A673 (cell line): ENCODE results near the gene LFNG. TPM values are rescaled to one million over a fixed set of nuclear protein-coding genes. Genes with fewer than 3 reads are reported as not detected.

ENCODE experiments used
- BruUV-seq: library from RNA; stranded (reverse); fragments of 400-500 nt; replicated peaks from 2 replicates; lab custom pipeline; 2021; lab: Mats Ljungman, UMichigan
- CTCF ChIA-PET: fragments of 300-600 bp; sonication (Branson Sonifier 250); formaldehyde crosslinking; loops from one replicate; lab custom pipeline; 2022; ENCODE audit warnings: antibody characterized with exemption; lab: Charles Lee
- POLR2A ChIA-PET: fragments of 300-600 bp; sonication (Branson Sonifier 250); formaldehyde crosslinking; loops from one replicate; lab custom pipeline; 2022; ENCODE audit warnings: antibody characterized with exemption; ENCODE audit not compliant: low non-redundant PET; lab: Charles Lee
- DNase-seq: peaks from one replicate; pipeline ENCODE4 v3.0.0-alpha.2; 2015; ENCODE audit warnings: low spot score
- H3K27ac ChIP-seq: fragments of 200-600 bp; sonication (generic); 2 replicates; pipeline ENCODE4 v1.5.1; 2016; ENCODE audit warnings: mixed run types, low read depth, mild to moderate bottlenecking, mixed read lengths, antibody characterized with exemption, low read length; ENCODE audit not compliant: poor library complexity, severe bottlenecking
- H3K27me3 ChIP-seq: fragments of 200-600 bp; sonication (generic); replicated peaks from 2 replicates; pipeline ENCODE4 v1.6.1; 2017; ENCODE audit warnings: mixed run types, low read depth, mild to moderate bottlenecking, mixed read lengths, antibody characterized with exemption, low read length; ENCODE audit not compliant: insufficient read depth, poor library complexity
- H3K36me3 ChIP-seq: fragments of 200-600 bp; sonication (generic); 2 replicates; pipeline ENCODE4 v1.6.1; 2016; ENCODE audit warnings: mixed run types, mild to moderate bottlenecking, mixed read lengths, antibody characterized with exemption, low read length; ENCODE audit not compliant: insufficient read depth, poor library complexity, severe bottlenecking
- H3K4me1 ChIP-seq: fragments of 200-600 bp; sonication (generic); 2 replicates; pipeline ENCODE4 v1.6.1; 2017; ENCODE audit warnings: mixed run types, mild to moderate bottlenecking, mixed read lengths, antibody characterized with exemption, low read length; ENCODE audit not compliant: insufficient read depth, poor library complexity, severe bottlenecking
- H3K4me3 ChIP-seq: fragments of 200-600 bp; sonication (generic); 2 replicates; pipeline ENCODE4 v1.5.1; 2016; ENCODE audit warnings: low read depth, mixed run types, mild to moderate bottlenecking, mixed read lengths, low read length; ENCODE audit not compliant: poor library complexity, severe bottlenecking
- H3K9me3 ChIP-seq: fragments of 200-600 bp; sonication (generic); 2 replicates; pipeline ENCODE4 v1.6.1; 2016; ENCODE audit warnings: mixed run types, low read depth, mild to moderate bottlenecking, mixed read lengths, antibody characterized with exemption, low read length; ENCODE audit not compliant: poor library complexity, severe bottlenecking
- EZH2 ChIP-seq: fragments of 200-600 bp; sonication (generic); IDR thresholded peaks from 2 replicates; pipeline ENCODE4 v1.6.1; 2017; ENCODE audit warnings: borderline replicate concordance, low read depth, mild to moderate bottlenecking, mixed read lengths, antibody characterized with exemption, low read length; ENCODE audit not compliant: poor library complexity, severe bottlenecking
- intact Hi-C: fragments of 100-400 bp; cut with micrococcal nuclease; formaldehyde crosslinking; loops from one replicate; pipeline ENCODE4 v1.10.0; 2022; ENCODE audit not compliant: unreplicated experiment
- total RNA-seq: library from RNA; stranded (reverse); gene quantifications from 2 replicates; pipeline ENCODE4 v1.2.3, GENCODE V29; 2021
- TF ChIP-seq, protein P1 (sequence below): fragments of 300-800, 200-600 bp; sonication (generic); conservative IDR thresholded peaks from 2 replicates; pipeline ENCODE4 v1.5.1; 2017; ENCODE audit warnings: low read depth, mild to moderate bottlenecking, antibody characterized with exemption, low read length, moderate library complexity, mixed read lengths

LFNG gene
- total RNA-seq, 1 experiment from 2014 or later, result 11.7 TPM

GRCh38 chr7:2541291-2542010 is 21.9 kb downstream of the LFNG start:
- POLR2A ChIA-PET, result no interaction called here
- TF ChIP-seq EZH2, result no peak
- TF ChIP-seq, protein P1, sequence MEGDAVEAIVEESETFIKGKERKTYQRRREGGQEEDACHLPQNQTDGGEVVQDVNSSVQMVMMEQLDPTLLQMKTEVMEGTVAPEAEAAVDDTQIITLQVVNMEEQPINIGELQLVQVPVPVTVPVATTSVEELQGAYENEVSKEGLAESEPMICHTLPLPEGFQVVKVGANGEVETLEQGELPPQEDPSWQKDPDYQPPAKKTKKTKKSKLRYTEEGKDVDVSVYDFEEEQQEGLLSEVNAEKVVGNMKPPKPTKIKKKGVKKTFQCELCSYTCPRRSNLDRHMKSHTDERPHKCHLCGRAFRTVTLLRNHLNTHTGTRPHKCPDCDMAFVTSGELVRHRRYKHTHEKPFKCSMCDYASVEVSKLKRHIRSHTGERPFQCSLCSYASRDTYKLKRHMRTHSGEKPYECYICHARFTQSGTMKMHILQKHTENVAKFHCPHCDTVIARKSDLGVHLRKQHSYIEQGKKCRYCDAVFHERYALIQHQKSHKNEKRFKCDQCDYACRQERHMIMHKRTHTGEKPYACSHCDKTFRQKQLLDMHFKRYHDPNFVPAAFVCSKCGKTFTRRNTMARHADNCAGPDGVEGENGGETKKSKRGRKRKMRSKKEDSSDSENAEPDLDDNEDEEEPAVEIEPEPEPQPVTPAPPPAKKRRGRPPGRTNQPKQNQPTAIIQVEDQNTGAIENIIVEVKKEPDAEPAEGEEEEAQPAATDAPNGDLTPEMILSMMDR, result no peak
- Histone ChIP-seq H3K4me3 (no peak overlapping the region), H3K27ac (no peak overlapping the region), H3K4me1 (no peaks in the 10 kb centered on the region), H3K27me3 (no peaks in the 10 kb centered on the region), H3K9me3 (no peaks in the 10 kb centered on the region), H3K36me3 (peaks cover 59% of the 10 kb centered on the region)
- intact Hi-C loops, result no loop called here
- no TSS peak for BruUV-seq
- CTCF ChIA-PET, result no interaction called here
- DNase-seq, result no peak

DNA sequence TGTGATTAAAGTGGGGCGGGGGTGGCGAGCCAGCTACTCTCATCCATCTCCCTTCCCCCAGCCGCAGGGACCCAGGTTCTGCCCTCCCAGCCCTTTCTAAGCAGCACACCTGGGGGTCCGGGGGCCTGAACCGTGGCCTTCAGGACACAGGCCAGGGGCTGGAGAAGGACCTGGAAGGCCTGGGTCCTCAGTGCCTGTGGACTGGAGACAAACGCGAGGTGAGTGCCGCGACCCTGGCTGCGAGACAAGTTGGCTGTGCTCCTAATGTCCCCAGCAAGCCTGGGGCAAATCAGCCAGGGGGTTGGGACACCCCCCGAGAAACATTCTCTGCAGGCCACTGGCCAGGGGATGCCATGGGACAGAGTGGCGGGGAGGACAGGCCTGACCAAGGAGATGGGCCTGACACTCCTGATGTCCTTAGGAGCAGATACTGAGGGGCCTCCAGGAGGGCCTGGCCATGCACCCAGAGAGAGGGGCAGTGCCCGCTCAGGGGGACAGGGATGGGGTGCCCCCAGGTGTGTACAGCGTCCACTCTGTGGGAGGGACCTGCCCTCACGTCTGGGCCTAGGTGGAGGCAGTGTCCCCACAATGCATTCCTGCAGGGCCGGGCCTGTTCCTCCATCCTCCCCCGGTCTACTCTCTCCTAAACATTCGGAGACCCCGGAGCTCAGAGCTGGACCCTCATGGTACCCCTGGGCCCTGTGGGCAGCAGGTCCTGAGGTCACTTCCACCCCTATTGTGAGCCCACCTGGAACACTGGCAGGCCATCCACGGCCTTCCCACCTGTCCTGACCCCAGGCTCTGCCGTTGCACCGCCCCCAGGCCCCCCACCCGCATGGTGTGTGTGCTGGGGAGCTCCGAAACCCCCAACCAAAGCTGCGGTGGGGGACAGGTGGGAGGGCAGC is 22.7 kb downstream of the LFNG start:
- intact Hi-C loops, result no loop called here
- H3K4me1 ChIP-seq, result no peaks in the 10 kb centered on the region
- H3K36me3 ChIP-seq, result peaks cover 65% of the 10 kb centered on the region
- H3K27ac ChIP-seq, result no peak overlapping the region
- TF ChIP-seq, protein P1, result no peak
- no peak for TF ChIP-seq EZH2
- no peak for DNase-seq
- H3K9me3 ChIP-seq, result no peaks in the 10 kb centered on the region
- ChIA-PET CTCF (no interaction called here), POLR2A (no interaction called here)
- no peak overlapping the region for H3K4me3 ChIP-seq
- BruUV-seq, result no TSS peak
- H3K27me3 ChIP-seq, result no peaks in the 10 kb centered on the region

GRCh38 chr7:2542916-2543871 is 23.6 kb downstream of the LFNG start:
- TF ChIP-seq, protein P1, result no peak
- no peak for TF ChIP-seq EZH2
- Histone ChIP-seq H3K36me3 (peaks cover 70% of the 10 kb centered on the region), H3K9me3 (no peaks in the 10 kb centered on the region), H3K4me1 (no peaks in the 10 kb centered on the region), H3K27me3 (no peaks in the 10 kb centered on the region), H3K4me3 (no peak overlapping the region), H3K27ac (no peak overlapping the region)
- ChIA-PET POLR2A (no interaction called here), CTCF (interaction anchor here (0.7 kb wide), 1 partner anchor 98 kb away, joined by 6 read pairs; no protein-coding TSS in a partner anchor)
- BruUV-seq, result no TSS peak
- intact Hi-C loops, result no loop called here
- DNase-seq, result no peak
